NT2/D1 (cell line): ENCODE measurements around the gene PPP6R3.

Experiments
- DNase-seq: peaks from one replicate; pipeline ENCODE4 v3.0.0-alpha.2; 2011; ENCODE audit warnings: low read depth, low spot score
- H3K27me3 ChIP-seq: 2 replicates; pipeline ENCODE4 v1.6.0; 2011; ENCODE audit warnings: mild to moderate bottlenecking; ENCODE audit not compliant: insufficient read length, insufficient read depth
- H3K36me3 ChIP-seq: 2 replicates; pipeline ENCODE4 v1.6.1; 2011; ENCODE audit warnings: mild to moderate bottlenecking, low read length, mixed read lengths; ENCODE audit not compliant: insufficient read depth, insufficient read length
- H3K4me1 ChIP-seq: 2 replicates; pipeline ENCODE4 v1.5.1; 2011; ENCODE audit not compliant: insufficient read depth, insufficient read length
- H3K4me3 ChIP-seq: 2 replicates; pipeline ENCODE4 v1.5.1; 2011; ENCODE audit warnings: low read depth; ENCODE audit not compliant: insufficient read length
- H3K9ac ChIP-seq: 2 replicates; pipeline ENCODE4 v1.6.0; 2011; ENCODE audit warnings: low read depth; ENCODE audit not compliant: insufficient read length
- H3K9me3 ChIP-seq: 2 replicates; pipeline ENCODE4 v1.5.1; 2011; ENCODE audit warnings: mild to moderate bottlenecking, low read length; ENCODE audit not compliant: insufficient read depth
- SUZ12 ChIP-seq: IDR thresholded peaks from 2 replicates; pipeline ENCODE4 v1.6.1; 2011; ENCODE audit not compliant: insufficient read length, insufficient read depth; ENCODE audit errors: extremely low read depth
- YY1 ChIP-seq: IDR thresholded peaks from 2 replicates; pipeline ENCODE4 v1.6.1; 2011; ENCODE audit not compliant: insufficient read length, insufficient read depth
- ZNF274 ChIP-seq: IDR thresholded peaks from 2 replicates; pipeline ENCODE4 v1.6.1; 2011; ENCODE audit warnings: mild to moderate bottlenecking, low read depth, low read length

PPP6R3 gene

GRCh38 chr11:68524213-68524612, 63.7 kb downstream of the PPP6R3 start:
- peaks cover 80% of the 10 kb centered on the region for H3K36me3 ChIP-seq
- no peaks in the 10 kb centered on the region for H3K27me3 ChIP-seq
- DNase-seq: no peak
- no peak overlapping the region for H3K9ac ChIP-seq
- TF ChIP-seq YY1: no peak
- no peak for TF ChIP-seq ZNF274
- TF ChIP-seq SUZ12: no peak
- H3K4me3 ChIP-seq: no peak overlapping the region
- no peaks in the 10 kb centered on the region for H3K9me3 ChIP-seq
- no peaks in the 10 kb centered on the region for H3K4me1 ChIP-seq

- no peak overlapping the region for H3K4me3 ChIP-seq
- H3K27me3 ChIP-seq: no peaks in the 10 kb centered on the region
- TF ChIP-seq YY1 (no peak), ZNF274 (no peak), SUZ12 (no peak)
- H3K36me3 ChIP-seq: peaks cover 76% of the 10 kb centered on the region
- H3K4me1 ChIP-seq: no peaks in the 10 kb centered on the region
- DNase-seq: no peak
- no peaks in the 10 kb centered on the region for H3K9me3 ChIP-seq
- no peak overlapping the region for H3K9ac ChIP-seq
Measured at GRCh38 chr11:68524681-68525080, 64.1 kb downstream of the PPP6R3 start.

GRCh38 chr11:68525336-68525735, 64.8 kb downstream of the PPP6R3 start:
- H3K4me3 ChIP-seq: no peak overlapping the region
- H3K9ac ChIP-seq: no peak overlapping the region
- TF ChIP-seq YY1 (no peak), ZNF274 (no peak), SUZ12 (no peak)
- H3K9me3 ChIP-seq: no peaks in the 10 kb centered on the region
- no peaks in the 10 kb centered on the region for H3K27me3 ChIP-seq
- H3K36me3 ChIP-seq: peaks cover 70% of the 10 kb centered on the region
- no peaks in the 10 kb centered on the region for H3K4me1 ChIP-seq
- no peak for DNase-seq

- no peaks in the 10 kb centered on the region for H3K27me3 ChIP-seq
- no peaks in the 10 kb centered on the region for H3K4me1 ChIP-seq
- H3K4me3 ChIP-seq: no peak overlapping the region
- H3K9ac ChIP-seq: no peak overlapping the region
- H3K9me3 ChIP-seq: no peaks in the 10 kb centered on the region
- TF ChIP-seq SUZ12: no peak
- no peak for TF ChIP-seq YY1
- DNase-seq: no peak
- H3K36me3 ChIP-seq: peaks cover 64% of the 10 kb centered on the region
Measured at GRCh38 chr11:68525930-68526329, 65.4 kb downstream of the PPP6R3 start.

- Histone ChIP-seq H3K4me1 (no peaks in the 10 kb centered on the region), H3K9me3 (no peaks in the 10 kb centered on the region), H3K27me3 (no peaks in the 10 kb centered on the region), H3K9ac (no peak overlapping the region), H3K36me3 (peaks cover 55% of the 10 kb centered on the region), H3K4me3 (no peak overlapping the region)
- DNase-seq: no peak
- TF ChIP-seq SUZ12: no peak
- TF ChIP-seq YY1: no peak
- no peak for TF ChIP-seq ZNF274
Measured at GRCh38 chr11:68527585-68527984, 67.0 kb downstream of the PPP6R3 start.

- no peak overlapping the region for H3K4me3 ChIP-seq
- peaks cover 51% of the 10 kb centered on the region for H3K36me3 ChIP-seq
- DNase-seq: no peak
- no peak for TF ChIP-seq ZNF274
- no peak for TF ChIP-seq YY1
- no peak for TF ChIP-seq SUZ12
- H3K27me3 ChIP-seq: no peaks in the 10 kb centered on the region
- H3K4me1 ChIP-seq: no peaks in the 10 kb centered on the region
- no peaks in the 10 kb centered on the region for H3K9me3 ChIP-seq
- no peak overlapping the region for H3K9ac ChIP-seq
Measured at GRCh38 chr11:68528630-68529029, 68.1 kb downstream of the PPP6R3 start.

- Histone ChIP-seq H3K27me3 (no peaks in the 10 kb centered on the region), H3K9me3 (no peaks in the 10 kb centered on the region), H3K4me3 (no peak overlapping the region), H3K36me3 (peaks cover 43% of the 10 kb centered on the region), H3K9ac (no peak overlapping the region), H3K4me1 (no peaks in the 10 kb centered on the region)
- no peak for DNase-seq
- no peak for TF ChIP-seq YY1
- TF ChIP-seq ZNF274: no peak
- no peak for TF ChIP-seq SUZ12
Measured at GRCh38 chr11:68531129-68531693, 70.7 kb downstream of the PPP6R3 start.
